NK-92 (cell line): Measurements from ENCODE around the gene SAMD7.

ENCODE experiments used
- DNase-seq: peaks from one replicate; lab custom pipeline; 2025; ENCODE audit not compliant: unreplicated experiment; lab: John Stamatoyannopoulos, UW

The SAMD7 gene, protein sequence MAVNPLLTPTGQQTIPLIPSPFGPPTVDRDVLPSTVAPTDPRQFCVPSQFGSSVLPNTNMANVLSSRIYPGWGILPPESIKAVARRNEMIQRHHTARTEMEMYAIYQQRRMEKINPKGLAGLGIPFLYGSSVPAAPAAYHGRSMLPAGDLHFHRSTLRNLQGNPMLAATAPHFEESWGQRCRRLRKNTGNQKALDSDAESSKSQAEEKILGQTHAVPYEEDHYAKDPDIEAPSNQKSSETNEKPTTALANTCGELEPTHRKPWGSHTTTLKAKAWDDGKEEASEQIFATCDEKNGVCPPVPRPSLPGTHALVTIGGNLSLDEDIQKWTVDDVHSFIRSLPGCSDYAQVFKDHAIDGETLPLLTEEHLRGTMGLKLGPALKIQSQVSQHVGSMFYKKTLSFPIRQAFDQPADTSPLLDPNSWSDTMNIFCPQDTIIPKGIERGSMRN

DNA sequence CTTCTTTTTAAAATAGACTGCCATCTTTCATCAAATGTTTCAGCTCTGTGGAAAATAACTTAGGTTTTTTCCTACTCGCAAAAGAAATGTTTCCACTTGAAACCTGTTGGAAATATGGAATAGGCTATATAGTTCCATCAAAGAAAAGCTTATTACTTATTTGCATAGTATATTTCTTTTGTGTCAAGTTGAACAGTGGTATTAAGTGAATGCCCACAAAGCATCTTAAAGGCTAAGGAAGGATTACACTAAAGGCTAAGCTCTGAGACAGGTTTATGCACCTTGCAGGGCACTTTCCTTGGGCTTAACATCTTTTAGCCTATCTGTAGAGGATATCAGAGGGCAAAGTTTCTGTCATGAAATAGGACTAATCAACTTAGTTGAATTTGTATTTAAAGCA lies at the start of gene SAMD7:
TSS of gene SAMD7 (plus strand) at position 301 of the 400 bp plus-strand sequence. CDS start 7,927 bp downstream, outside the sequence.
- no peak for DNase-seq

DNA sequence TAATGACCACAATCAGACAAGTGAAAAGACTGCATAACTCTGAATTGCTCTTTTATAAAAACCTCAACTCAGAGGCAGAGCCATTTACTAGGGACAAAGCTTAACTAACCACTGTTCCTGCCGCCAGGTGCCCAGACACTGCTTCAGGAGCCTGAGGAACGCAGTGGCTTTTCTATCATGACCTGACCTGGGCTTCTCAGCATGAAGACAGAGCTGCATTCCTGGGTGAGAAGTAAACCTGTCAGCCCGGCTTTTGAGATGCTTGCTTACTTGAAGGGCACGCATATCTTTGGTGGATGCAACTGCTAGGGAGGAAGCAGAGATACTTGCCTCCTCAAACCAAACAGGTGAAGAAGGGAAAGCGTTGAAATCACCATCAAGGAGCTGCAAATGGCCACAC lies 49.5 kb upstream of the SAMD7 start:
- no peak for DNase-seq

DNA sequence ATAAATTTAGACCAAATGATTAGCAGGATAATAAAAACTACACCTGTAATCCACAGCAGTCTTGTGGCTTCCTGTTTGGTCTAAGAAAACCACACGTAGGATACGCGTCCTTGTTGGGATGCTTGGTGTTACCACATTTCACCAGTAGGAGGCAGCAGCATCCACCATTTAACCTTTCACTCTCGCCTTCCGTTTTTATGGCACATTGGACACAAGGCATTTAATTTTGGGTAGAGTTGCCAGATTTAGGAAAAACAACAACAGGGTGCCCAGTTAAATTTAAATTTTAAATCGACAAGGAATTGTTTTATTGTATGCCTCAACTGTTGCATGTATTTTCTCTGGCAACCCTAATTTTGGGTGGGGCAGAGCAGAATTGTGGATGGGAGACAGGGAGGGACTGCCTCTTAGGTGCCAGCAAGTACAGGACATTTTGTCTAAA lies 47.9 kb upstream of the SAMD7 start:
- DNase-seq: no peak

DNA sequence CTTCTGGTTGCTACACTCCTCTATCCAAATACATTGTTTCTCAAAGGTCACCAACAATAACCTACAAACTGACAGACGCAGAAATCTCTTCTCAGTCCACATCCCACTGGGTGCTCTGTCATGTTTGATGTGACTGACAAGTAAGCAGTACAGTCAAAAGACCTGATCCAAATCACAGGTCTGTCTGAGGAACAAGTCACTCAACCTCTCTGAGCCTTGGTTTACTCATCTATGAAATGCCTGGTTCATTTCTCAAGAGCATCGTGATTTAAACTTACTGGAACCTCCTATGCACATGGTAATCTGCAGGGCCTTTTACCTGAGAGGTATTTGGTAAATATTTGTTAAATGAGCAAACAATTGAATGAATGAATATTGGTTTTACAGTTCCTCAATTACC lies 47.1 kb upstream of the SAMD7 start:
- no peak for DNase-seq

DNA sequence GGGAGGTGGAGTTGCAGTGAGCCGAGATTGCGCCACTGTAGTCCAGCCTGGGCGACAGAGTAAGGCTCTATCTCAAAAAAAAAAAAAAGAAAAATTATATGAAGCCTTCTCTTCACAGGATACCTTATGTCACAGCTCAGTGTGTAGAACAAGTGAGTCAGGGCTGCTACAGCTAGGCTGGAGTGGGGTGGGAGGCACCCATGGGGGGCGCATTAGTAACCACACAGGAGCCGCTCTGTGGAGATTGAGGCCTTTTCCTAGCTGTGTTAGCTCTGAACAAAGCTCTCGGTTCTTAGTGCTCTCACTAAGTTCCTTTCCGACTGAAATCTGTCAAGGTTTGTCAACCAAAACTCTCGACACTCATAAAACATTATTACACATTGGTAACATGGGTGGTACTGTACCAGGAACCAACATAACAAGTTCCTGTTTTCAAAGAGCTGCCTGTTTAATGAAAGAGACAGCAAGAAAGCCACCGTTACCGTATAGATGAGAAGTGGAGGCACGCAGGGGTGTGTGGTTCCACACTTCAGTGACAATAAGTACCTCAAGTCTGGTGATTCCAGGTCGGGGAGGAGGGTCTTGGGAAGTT lies 46.1 kb upstream of the SAMD7 start:
- DNase-seq: no peak

DNA sequence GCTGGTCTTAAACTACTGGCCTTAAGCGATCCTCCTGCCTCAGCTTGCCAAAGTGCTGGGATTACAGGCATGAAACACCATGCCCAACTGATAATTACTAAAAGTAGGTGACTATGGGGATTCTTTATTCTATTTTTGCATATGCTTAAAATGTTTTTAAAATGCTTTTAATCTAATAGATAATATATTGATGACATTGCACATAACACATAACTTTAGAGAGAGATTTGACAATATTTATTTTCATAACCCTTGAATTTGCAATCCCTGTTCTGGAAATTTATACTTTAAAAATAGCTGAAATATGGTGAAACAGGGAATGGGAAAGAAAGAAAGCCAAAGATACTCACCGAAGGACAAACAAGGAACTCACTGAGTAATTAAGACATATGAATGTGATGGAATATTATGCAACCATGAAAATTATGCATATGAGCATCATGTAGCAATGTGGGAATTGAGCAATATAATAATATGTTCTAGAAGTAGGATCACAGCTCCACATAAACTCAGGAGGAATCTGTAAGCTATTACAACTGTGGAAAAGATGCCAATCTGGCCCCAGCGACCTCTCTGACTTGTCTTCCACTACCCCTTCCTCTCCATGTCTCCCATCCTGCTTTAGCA lies 43.7 kb upstream of the SAMD7 start:
- DNase-seq: no peak

DNA sequence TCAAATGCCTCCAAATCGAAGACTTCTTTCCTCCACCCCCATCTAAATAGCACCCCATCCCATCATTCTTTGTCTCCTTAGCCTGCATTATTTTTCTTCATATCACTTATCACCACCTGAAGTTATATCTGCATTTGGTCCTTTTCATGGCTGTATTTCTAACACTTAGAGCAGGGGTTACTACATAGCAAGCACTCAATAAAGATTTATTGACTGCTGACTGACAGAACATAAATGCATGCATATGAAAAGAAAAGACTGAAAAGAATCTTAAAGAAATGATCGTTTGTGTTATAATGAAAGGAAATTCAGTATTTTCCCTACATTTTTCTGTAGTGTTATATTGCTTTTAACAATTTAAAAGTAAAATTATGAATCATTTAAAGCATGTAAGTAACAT lies 43.0 kb upstream of the SAMD7 start:
- no peak for DNase-seq

DNA sequence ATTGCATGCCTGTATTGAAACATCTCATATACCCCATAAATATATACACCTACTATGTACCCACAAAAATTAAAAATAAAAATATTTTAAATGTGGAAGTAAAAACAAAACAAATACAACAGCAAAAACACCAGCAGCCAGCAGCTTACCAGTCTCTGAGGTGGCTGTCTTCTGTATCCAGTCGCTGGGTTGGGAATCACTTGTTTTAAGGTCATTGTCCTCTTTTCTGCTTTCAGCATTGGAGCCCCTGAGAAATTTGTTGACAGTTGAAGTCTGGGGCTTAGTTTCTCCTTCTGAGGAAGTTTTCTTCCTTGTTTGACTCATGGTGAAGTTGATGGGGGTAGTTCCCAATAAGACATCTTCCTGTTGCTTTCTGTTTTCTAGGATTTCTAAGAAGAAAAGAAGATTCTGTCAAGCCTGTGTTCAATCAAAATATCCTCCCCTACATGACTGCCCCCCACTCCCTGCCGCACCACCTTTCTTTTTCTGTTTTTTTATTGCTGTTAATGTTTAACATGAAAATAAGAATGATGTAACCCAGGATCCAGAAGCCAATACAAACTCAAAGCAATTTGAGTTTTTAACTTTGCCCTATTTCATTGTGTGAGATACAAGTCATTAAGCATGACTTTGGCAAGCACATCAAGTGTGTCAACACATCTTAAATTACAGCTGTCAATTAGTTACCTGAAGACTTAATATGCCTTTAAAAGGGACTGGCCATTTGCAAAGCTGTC lies 41.7 kb upstream of the SAMD7 start, which contains the start of gene LRRC31:
TSS of gene LRRC31 (minus strand) at position 452 of the 737 bp plus-strand sequence. CDS start at position 324, 128 bp downstream.
- no peak for DNase-seq

DNA sequence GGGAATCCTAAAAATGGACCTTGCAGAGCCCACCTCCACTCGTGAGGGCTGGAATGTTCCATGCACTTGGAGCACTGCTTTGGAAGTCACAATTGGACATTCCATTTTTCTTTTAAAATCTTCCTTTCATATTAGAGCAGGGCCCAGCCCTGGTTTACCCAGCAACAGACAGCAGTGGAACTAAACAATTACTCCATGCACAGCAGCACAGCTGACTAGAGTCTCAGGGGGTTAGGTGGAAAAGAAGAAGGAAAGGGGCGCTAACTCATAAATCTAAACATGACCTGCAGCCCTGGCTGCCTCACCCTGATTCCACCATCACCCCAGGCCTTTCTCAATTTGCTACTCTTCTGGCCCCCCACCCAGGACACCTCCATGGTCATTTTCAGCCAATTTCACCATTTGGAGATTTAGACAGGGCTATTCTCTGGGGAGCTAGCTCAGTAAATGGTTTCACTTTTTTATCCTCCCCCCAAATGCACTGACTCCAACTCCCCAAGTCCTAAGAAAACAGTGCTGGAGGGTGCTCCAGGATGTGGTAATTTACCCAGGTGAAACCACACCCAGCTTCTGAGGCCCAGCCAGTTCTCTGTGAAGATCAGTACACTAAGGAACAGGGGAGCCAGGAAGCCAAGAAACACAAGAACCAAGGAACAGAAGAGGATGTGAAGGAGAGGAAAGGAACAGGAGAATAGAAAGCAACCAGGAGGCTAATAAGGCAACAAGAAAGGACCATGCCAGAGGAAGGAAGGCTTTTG lies 40.1 kb upstream of the SAMD7 start:
- DNase-seq: no peak

DNA sequence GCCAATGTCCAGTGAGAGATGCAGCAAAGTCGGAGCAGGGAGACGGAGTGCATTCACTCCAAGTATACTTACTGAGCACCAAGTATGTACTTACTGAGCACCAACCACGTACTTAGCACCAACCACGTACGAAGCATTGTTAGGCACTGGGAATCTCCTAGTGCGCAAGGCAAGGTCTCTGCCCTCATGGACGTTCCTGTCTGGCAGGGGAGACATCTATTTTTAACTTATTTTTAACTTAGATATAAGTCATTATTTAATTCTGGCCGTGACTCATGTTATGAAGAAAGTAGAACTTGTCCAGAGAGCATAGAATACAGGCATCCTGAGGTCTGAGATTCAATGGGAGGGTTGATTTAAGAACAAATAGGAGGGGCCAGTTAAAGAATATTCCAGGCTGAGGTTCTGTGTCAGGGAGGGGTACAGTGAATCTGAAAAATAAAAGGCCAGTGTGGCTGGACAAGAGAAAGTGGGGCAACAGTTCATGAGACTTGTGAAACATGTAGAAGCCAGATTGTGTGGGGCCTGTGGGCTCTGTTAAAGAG lies 32.3 kb upstream of the SAMD7 start:
- no peak for DNase-seq

DNA sequence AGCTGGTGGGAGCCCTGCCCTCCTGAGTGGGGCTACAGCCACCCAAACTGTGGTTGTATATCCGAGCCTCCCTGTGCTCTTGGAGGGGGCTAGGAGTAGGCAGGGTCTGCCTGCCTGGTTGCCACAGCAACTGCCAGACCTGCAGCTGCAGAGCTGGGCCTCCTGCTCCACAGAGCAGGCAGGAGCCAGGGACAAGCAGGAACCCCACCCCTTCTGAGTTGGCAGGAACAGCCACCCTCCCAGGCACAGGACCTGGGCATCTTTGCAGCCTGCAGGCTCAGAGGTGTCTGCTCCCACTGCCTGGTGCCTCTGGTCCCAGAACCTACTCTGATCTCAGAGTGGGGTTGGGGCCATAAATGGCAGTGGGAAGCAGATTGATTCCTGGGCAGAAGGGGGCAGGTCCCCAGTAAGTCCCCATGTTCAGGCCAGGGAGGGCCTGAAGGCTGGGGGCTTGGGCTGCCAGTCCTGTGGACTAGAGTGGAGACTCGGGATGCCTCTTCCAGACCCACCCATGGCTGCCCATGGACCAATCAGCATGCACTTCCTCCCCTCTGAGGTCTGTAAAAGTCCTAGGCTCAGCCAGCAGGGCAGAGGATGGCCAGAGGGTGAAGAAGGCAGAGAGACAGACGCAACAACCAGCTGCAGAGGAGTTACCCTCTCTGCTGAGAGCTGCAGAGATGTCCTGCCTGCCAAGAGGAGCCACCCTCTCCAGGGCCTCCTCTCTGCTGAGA lies 31.4 kb upstream of the SAMD7 start:
- no peak for DNase-seq

DNA sequence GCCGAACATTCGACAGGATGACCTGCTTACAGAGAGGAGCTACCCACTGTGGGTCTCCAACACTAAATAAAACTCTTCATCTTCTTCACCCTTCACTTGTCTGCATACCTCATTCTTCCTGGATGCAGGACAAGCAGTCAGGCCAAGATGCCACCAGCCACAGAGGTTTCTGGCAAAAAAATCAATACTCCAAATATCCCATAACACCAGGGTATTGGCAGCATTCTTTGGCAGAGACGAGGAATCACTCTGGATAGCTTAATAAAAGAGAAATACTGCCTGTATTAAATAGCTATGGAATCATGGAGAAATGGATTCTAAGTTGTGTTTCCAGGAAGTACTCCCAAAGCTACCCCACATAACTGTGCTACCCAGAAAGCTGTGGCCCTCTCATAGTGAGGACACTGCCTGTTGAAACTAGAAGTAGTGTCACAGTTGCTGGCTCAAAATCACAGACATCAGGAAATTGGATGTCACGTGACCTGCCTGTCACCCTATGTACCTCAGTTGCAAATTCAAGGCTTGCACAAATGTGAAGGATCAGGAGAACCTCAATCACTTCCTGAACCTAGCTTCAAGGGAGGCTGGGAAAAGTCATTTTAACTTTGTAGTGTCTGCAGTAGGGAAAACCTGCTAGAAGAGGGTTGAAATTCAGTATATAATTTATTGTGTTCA lies 30.7 kb upstream of the SAMD7 start:
- no peak for DNase-seq

DNA sequence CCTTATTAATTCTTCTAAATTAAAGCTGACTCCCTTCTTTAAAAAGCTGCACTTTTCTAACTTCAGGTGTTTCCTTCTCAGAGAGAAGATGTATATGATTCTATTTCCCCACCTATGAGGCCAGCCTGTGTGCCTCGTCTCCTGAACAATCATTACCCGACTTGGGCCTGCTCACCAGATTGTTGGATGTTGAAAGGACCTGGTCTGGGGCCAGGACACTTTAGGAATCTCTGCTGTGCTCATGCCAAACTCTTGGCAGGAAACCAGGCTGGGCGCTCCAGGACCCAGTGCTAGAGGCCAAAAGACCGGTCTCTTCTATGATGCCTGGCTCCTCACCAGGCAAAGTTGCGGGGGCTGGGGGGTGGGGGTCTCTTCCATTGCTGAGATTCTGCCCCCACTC lies 24.7 kb upstream of the SAMD7 start:
- no peak for DNase-seq

DNA sequence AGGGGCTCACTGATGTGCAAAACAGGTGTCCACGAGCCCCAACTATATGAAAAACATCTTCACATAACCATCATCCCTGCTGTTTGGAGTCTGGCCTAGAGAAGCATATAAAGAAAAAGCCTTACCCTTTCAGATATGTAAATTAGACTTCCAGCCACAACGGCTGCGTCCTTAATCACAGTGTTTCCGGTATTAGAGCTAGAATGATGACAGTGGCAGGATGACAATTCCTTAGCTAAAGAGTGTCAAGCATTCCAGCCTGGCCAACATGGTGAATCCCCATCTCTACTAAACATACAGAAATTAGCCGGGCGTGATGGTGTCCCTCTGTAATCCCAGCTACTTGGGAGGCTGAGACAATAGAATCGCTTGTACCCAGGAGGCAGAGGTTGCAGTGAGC lies 19.5 kb upstream of the SAMD7 start:
- no peak for DNase-seq

DNA sequence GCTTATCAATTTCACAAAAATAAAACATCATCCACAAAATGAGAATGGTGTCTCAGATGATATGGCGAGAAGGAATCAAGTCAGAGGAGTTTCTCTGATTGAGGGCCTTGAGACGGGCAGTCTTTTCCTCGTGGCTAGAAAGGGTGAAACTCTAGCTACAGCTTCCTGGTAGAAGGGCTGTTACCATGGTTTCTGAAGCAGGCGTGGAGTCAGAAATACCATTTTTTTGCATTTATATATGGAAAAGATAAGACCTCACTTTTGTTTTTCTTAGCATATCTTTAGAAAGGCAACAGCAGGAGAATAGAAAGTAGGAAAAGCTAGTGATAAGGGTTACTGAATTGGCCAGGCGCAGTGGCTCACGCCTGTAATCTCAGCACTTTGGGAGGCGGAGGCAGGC lies 17.3 kb upstream of the SAMD7 start:
- no peak for DNase-seq

DNA sequence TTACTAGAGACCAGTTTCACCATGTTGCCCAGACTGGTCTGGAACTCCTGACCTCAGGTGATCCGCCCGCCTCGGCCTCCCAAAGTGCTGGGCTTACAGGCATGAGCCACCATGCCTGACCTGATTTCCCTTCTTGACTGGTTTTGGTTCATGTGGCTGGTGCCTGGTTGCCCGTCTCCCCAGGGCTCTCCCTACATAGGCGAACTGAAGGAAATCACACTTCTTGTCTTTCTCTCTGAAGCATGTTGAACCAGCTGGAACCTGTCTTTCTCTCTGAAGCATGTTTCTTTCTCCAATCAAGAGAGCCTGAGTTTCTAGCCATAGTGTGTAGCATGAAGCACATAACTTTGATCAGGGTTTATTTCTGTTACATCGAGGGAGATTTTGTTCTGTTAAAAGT lies 16.3 kb upstream of the SAMD7 start:
- no peak for DNase-seq

DNA sequence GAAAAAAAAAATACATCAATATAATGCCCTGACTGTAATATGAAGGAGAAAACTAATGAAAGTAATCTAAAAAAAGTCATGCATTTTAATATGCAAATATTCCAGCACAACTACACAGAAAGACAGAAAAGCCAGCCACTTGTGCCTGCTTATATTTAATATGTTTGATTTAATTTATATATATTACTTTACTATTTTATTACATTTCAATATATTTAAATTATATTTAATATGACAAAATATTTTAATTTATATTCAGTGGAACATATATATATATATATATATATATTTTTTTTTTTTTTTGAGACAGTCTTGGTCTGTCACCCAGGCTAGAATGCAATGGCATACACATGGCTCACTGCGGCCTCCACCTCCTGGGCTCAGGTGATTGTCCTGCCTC lies 14.1 kb upstream of the SAMD7 start:
- no peak for DNase-seq

DNA sequence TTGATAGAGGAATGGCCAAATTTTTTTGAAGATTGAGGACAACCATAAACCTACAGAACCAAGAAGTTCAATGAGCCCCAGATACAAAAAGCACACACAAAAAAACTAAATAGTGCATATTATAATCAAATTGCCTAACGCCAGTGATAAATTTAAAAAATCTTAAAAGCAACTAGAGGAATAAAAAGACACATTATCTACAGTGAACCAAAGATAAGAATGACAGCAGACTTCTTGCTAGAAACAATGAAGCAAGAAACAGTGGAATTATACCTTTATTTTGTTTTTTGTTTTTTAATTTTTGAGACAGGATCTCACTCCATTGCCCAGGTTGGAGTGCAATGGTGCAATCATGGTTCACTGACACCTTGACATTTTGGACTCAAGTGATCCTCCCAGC lies 9.9 kb upstream of the SAMD7 start:
- DNase-seq: no peak

DNA sequence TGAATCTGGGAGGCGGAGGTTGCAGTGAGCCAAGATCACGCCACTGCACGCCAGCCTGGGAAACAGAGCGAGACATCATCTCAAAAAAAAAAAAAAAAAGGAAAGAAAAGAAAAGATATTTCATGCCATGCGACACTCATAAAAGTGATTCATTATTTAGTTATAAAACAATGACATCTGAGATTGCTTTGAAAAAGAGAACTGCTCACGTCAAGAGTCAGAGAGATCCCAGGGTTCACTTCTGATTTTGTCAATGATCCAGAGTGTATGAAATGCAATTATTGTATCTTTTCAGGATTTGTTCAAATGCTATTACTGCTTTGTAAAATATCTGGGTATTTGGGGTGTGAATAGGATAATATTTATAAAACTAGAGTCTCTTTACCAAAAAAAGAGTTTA lies 6.0 kb upstream of the SAMD7 start:
- DNase-seq: no peak
